GM23248 (cell line): ENCODE measurements around the gene LRRC61. TPM values are rescaled to one million over a fixed set of nuclear protein-coding genes. Genes with fewer than 3 reads are reported as not detected.

Experiments used
- DNase-seq: peaks from one replicate; pipeline ENCODE4 v3.0.0-alpha.2; 2015
- H2AFZ ChIP-seq: fragments of 200-600 bp; sonication (generic); 2 replicates; pipeline ENCODE4 v1.6.1; 2016; ENCODE audit warnings: antibody characterized with exemption
- H3F3A ChIP-seq: fragments of 200-600 bp; sonication (generic); 2 replicates; pipeline ENCODE4 v1.6.1; 2016; ENCODE audit warnings: mild to moderate bottlenecking, antibody characterized with exemption, mixed run types; ENCODE audit not compliant: insufficient read depth
- H3K27ac ChIP-seq: fragments of 200-600 bp; sonication (generic); 2 replicates; pipeline ENCODE4 v1.5.1; 2016; ENCODE audit warnings: mild to moderate bottlenecking
- H3K27me3 ChIP-seq: fragments of 200-600 bp; sonication (generic); replicated peaks from 2 replicates; pipeline ENCODE4 v1.6.1; 2016; ENCODE audit warnings: mild to moderate bottlenecking; ENCODE audit not compliant: insufficient read depth
- H3K36me3 ChIP-seq: fragments of 200-600 bp; sonication (generic); 2 replicates; pipeline ENCODE4 v1.6.1; 2016; ENCODE audit warnings: low read depth, mild to moderate bottlenecking
- H3K4me1 ChIP-seq: fragments of 200-600 bp; sonication (generic); 2 replicates; pipeline ENCODE4 v1.6.1; 2016; ENCODE audit warnings: mild to moderate bottlenecking; ENCODE audit not compliant: insufficient read depth
- H3K4me2 ChIP-seq: fragments of 200-600 bp; sonication (generic); one replicate; pipeline ENCODE4 v1.6.1; 2016; ENCODE audit warnings: mild to moderate bottlenecking; ENCODE audit not compliant: unreplicated experiment
- H3K4me3 ChIP-seq: fragments of 200-600 bp; sonication (generic); 2 replicates; pipeline ENCODE4 v1.5.1; 2016; ENCODE audit warnings: mild to moderate bottlenecking
- H3K79me2 ChIP-seq: fragments of 200-600 bp; sonication (generic); 2 replicates; pipeline ENCODE4 v1.6.1; 2016; ENCODE audit warnings: mild to moderate bottlenecking; ENCODE audit not compliant: insufficient read depth
- H3K9ac ChIP-seq: fragments of 200-600 bp; sonication (generic); 2 replicates; pipeline ENCODE4 v1.6.1; 2016; ENCODE audit warnings: mild to moderate bottlenecking
- H3K9me2 ChIP-seq: fragments of 200-600 bp; sonication (generic); 2 replicates; pipeline ENCODE4 v1.6.1; 2016; ENCODE audit warnings: mixed run types, mild to moderate bottlenecking, moderate library complexity; ENCODE audit not compliant: insufficient read depth
- H3K9me3 ChIP-seq: fragments of 200-600 bp; sonication (generic); one replicate; pipeline ENCODE4 v1.6.1; 2017; ENCODE audit warnings: low read depth
- H4K20me1 ChIP-seq: fragments of 200-600 bp; sonication (generic); 2 replicates; pipeline ENCODE4 v1.6.0; 2016; ENCODE audit not compliant: insufficient read depth
- EZH2 ChIP-seq: fragments of 200-600 bp; sonication (generic); IDR thresholded peaks from 2 replicates; pipeline ENCODE4 v1.6.1; 2018; ENCODE audit warnings: antibody characterized with exemption, mild to moderate bottlenecking; ENCODE audit not compliant: insufficient read depth, poor library complexity, severe bottlenecking
- EZH2phosphoT487 ChIP-seq: fragments of 200-600 bp; sonication (generic); IDR thresholded peaks from 2 replicates; pipeline ENCODE4 v1.6.1; 2018; ENCODE audit warnings: antibody characterized with exemption, moderate library complexity, mild to moderate bottlenecking, low read depth; ENCODE audit not compliant: insufficient read depth
- WGBS, 2 experiments: methylation state at CpG; one replicate each; pipeline ENCODE4 v1.1.6; 2015 to 2017; ENCODE audit warnings: low lambda C conversion rate in 2 of 2, low coverage in 1 of 2; ENCODE audit errors: missing lambda C conversion rate in 2 of 2; 5-methylcytosine and 5-hydroxymethylcytosine counted together
- in situ Hi-C: fragments of 300-500 bp; cut with MboI; formaldehyde crosslinking; loops from 2 replicates; pipeline ENCODE4 v1.15.0; 2020
- polyA plus RNA-seq: library from polyadenylated mRNA; unstranded; fragments of >200 nt; fragmentation: Nextera tagmentation; extraction: Ambion mirVana; gene quantifications from 2 replicates; pipeline ENCODE4 v1.2.1, GENCODE V29; 2016
- total RNA-seq: library from RNA; depleted of rRNA; stranded (reverse); fragments of >200 nt; shearing (Covaris generic); gene quantifications from 2 replicates; pipeline ENCODE4 v1.2.3, GENCODE V29; 2014

LRRC61 gene
- total and polyA plus RNA-seq, 2 experiments from 2014 or later: not detected

DNA sequence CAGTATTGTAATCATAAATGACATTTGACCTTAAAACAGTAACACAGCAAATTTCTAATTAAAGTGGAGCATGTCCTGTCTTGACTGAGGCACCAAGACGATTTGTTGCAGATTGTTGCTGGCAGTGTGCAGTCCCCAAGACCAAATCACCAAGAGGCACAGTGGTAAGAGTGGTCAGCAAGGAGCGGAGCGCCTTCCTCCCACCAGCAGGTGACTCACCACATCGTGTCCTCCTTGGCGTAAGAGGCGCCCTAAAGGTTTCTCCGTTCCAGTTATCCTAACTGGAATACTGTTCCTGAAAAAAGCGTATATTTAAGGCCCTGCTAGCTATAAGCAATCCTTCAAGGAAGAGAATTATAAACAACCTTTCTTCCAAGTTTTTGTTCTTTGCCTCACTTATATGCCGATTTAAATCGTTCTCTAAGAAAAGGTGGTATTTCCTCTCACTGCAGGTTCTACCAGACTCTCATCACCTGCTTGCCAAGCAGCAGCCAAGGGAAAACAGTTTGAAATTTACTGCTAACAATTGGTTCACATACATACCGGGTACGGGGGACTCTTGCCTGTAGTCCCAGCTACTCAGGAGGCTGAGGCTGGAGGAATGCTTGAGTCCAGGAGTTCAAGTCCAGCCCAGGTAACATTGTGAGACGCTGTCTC, 34.7 kb downstream of the LRRC61 start:
- Histone ChIP-seq H2AFZ (peak overlapping the region; percentile 34; the same call in 1 of the 2 replicates), H3K27ac (no peak overlapping the region), H3K4me3 (no peak overlapping the region), H3K36me3 (no peaks in the 10 kb centered on the region), H3K9ac (no peak overlapping the region), H3K9me3 (no peaks in the 10 kb centered on the region), H3K27me3 (no peaks in the 10 kb centered on the region), H3K4me1 (no peaks in the 10 kb centered on the region), H4K20me1 (no peaks in the 10 kb centered on the region), H3K4me2 (no peak overlapping the region), H3F3A (no peaks in the 10 kb centered on the region), H3K9me2 (no peaks in the 10 kb centered on the region), H3K79me2 (no peaks in the 10 kb centered on the region)
- in situ Hi-C loops: no loop called here
- no peak for TF ChIP-seq EZH2
- TF ChIP-seq EZH2phosphoT487: no peak
- DNase-seq: no peak
- WGBS, 2 experiments: 78 to 81% methylated on average over 13 of the region's 13 CpGs

DNA sequence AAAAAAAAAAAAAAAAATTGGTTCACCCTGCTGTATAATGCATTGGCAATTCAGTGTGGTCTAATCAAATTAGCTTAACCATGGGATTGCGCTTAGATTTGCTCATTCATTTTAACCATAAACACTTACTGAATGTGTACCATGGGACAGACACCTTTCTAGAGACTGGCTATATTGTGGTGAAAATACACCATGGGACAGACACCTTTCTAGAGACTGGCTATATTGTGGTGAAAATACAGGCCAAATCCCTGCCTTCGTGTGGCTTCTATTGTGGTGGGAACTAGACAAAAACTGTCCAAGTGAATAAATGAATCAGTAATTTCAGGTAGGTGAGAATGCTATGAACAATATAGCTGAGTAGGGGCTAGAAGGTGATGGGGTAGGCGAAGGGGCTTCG, 35.3 kb downstream of the LRRC61 start:
- TF ChIP-seq EZH2phosphoT487: no peak
- TF ChIP-seq EZH2: no peak
- Histone ChIP-seq H3K27ac (no peak overlapping the region), H3K9ac (no peak overlapping the region), H4K20me1 (no peaks in the 10 kb centered on the region), H3K36me3 (no peaks in the 10 kb centered on the region), H3F3A (no peaks in the 10 kb centered on the region), H3K4me1 (no peaks in the 10 kb centered on the region), H3K9me3 (no peaks in the 10 kb centered on the region), H3K27me3 (no peaks in the 10 kb centered on the region), H2AFZ (no peak overlapping the region), H3K4me2 (no peak overlapping the region), H3K4me3 (no peak overlapping the region), H3K9me2 (no peaks in the 10 kb centered on the region), H3K79me2 (no peaks in the 10 kb centered on the region)
- in situ Hi-C loops: no loop called here
- WGBS, 2 experiments: 92 to 94% methylated on average over 4 of the region's 4 CpGs
- no peak for DNase-seq

DNA sequence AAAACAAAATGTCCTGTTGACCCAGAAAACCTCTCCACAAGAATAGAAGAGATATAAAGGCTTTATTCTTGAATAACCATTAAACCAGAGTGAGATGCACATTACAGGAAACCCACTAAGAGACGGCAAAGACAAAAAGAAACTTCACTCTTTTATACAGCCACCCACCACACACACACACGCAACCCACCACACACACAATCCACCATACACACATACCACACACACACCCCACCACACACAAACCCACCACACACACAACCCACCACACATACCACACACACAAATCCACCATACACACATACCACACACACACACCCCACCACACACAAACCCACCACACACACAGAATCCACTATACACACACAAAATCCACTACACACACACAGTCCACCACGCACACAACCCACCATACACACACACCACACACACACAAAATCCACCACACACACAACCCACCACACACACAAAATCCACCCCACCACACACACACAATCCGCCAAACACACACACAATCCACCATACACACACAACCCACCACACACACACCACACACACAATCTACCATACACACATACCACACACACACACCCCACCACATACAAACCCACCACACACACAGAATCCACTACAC, 36.0 kb downstream of the LRRC61 start:
- Histone ChIP-seq H3K4me3 (no peak overlapping the region), H3F3A (no peaks in the 10 kb centered on the region), H3K79me2 (no peaks in the 10 kb centered on the region), H3K4me1 (no peaks in the 10 kb centered on the region), H3K9me3 (no peaks in the 10 kb centered on the region), H2AFZ (no peak overlapping the region), H3K4me2 (no peak overlapping the region), H3K9me2 (no peaks in the 10 kb centered on the region), H3K27me3 (no peaks in the 10 kb centered on the region), H3K9ac (no peak overlapping the region), H4K20me1 (no peaks in the 10 kb centered on the region), H3K27ac (no peak overlapping the region), H3K36me3 (no peaks in the 10 kb centered on the region)
- WGBS, 2 experiments: 50 to 76% methylated on average over 2 to 4 of the region's 4 CpGs
- in situ Hi-C loops: no loop called here
- TF ChIP-seq EZH2phosphoT487 (no peak), EZH2 (no peak)
- DNase-seq: no peak

DNA sequence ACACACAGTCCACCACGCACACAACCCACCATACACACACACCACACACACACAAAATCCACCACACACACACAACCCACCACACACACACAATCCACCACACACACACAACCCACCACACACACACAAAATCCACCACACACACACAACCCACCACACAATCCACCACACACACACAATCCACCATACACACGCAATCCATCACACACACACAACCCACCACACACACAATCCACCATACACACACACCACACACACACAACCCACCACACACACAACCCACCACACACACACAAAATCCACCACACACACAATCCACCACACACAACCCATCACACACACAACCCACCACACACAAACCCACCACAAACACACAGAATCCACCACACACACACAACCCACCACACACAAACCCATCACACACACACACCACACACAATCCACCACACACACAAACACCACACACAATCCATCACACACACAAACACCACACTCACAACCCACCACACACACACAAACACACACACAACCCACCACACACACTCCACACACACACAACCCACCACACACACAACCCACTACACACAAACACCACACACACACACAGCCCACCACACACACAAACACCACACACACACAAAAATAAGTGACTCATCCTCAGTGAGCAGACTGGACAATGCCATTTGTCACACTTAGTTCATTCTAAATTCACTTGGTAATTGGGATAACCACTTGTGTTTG, 36.6 kb downstream of the LRRC61 start:
- H3K4me2 ChIP-seq: no peak overlapping the region
- no peak for DNase-seq
- H3K36me3 ChIP-seq: no peaks in the 10 kb centered on the region
- H3K9ac ChIP-seq: no peak overlapping the region
- no peaks in the 10 kb centered on the region for H3K79me2 ChIP-seq
- no peaks in the 10 kb centered on the region for H3K27me3 ChIP-seq
- in situ Hi-C loops: no loop called here
- H3K4me1 ChIP-seq: no peaks in the 10 kb centered on the region
- H3F3A ChIP-seq: no peaks in the 10 kb centered on the region
- no peak for TF ChIP-seq EZH2
- H3K9me3 ChIP-seq: no peaks in the 10 kb centered on the region
- H3K27ac ChIP-seq: no peak overlapping the region
- 97 to 100% methylated on average over 1 to 2 of the region's 2 CpGs for WGBS, 2 experiments
- no peaks in the 10 kb centered on the region for H3K9me2 ChIP-seq
- no peaks in the 10 kb centered on the region for H4K20me1 ChIP-seq
- H2AFZ ChIP-seq: no peak overlapping the region
- H3K4me3 ChIP-seq: no peak overlapping the region
